ENCODE measurements around the gene SAMD4B. TPM values are rescaled to one million over a fixed set of nuclear protein-coding genes. Genes with fewer than 3 reads are reported as not detected.
A peak's percentile ranks its signal among the peaks of the same experiment; 100 is the strongest.

The SAMD4B gene
- total and polyA plus RNA-seq, 2 of the 8 experiments (the other 6 are each of a cell fraction or from before 2014, with no cell fraction given), result 137 to 158 TPM

DNA sequence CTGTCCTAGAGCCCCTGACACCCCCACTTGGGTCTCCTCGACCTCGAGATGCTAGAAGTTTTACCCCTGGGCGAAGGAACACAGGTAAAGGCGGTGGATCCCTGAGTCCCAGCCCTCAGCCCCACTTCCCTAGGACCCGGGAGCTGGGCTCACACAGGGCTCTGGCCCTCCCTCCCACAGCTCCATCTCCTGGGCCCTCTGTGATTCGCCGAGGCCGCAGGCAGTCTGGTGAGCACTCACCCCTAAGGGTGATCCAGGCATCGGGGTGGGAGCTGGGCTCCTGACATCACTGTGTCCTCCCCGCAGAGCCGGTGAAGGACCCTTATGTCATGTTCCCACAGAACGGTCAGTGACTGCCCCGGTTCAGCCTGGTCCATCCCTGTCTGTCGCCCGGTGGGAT is 78.5 kb downstream of the SAMD4B start:
- no peak overlapping the region for H3K18ac ChIP-seq (ENCODE audit: extremely low read depth, low read length)
- ChIA-PET CTCF (ENCODE audit: partially characterized antibody) (interaction anchor here (0.7 to 3.9 kb wide), 8 partner anchors 7 to 459 kb away, joined by 3 to 16 read pairs (median 4); partner anchors contain the start of gene RPS16), POLR2A (ENCODE audit: partially characterized antibody) (interaction anchor here (0.6 to 25.7 kb wide), 9 partner anchors 9 to 182 kb away, joined by 3 to 1154 read pairs (median 3); partner anchors contain the start of genes PLEKHG2, RPS16, SELENOV and SUPT5H)
- no peak overlapping the region for H2BK5ac ChIP-seq (ENCODE audit: low read depth, low read length)
- no peak overlapping the region for H2BK15ac ChIP-seq (ENCODE audit: low read length)
- 92% methylated on average over 11 of the region's 15 CpGs; no CpG with 5 or more reads in 1 of the 2 experiments for WGBS, 2 experiments (ENCODE audit: extremely low coverage in 1 of 2, insufficient coverage in 1 of 2, insufficient read length in 1 of 2, insufficient replicate concordance in 2 of 2, low coverage in 1 of 2, low lambda C conversion rate in 2 of 2, missing lambda C conversion rate in 1 of 2)
- H2BK12ac ChIP-seq (ENCODE audit: low read depth, low read length), result no peak overlapping the region
- no peak overlapping the region for H3K23ac ChIP-seq (ENCODE audit: insufficient read length)
- peak in 1 of 2 experiments; percentile 39; a peak in 1 of 3 replicates for TF ChIP-seq POLR2A (IDR thresholded peaks at IDR 0.05; ENCODE audit: control extremely low read depth in 1 of 2, low read depth in 2 of 2, low read length in 2 of 2)
- TF ChIP-seq YY1 (IDR thresholded peaks at IDR 0.05; ENCODE audit: low read depth, low read length), result no peak
- no peak for TF ChIP-seq CTBP2 (IDR thresholded peaks at IDR 0.05; ENCODE audit: borderline replicate concordance, insufficient read depth, insufficient read length, low read length)
- no peak for TF ChIP-seq NRF1 (IDR thresholded peaks at IDR 0.05; ENCODE audit: low read depth, low read length)
- no peak for TF ChIP-seq TAF1 (IDR thresholded peaks at IDR 0.05; ENCODE audit: low read depth, low read length)
- no peak for TF ChIP-seq BCL11A (IDR thresholded peaks at IDR 0.05; ENCODE audit: low read depth in 2 of 2, low read length in 2 of 2)
- no peak overlapping the region for H3K4me2 ChIP-seq (ENCODE audit: insufficient read depth in 1 of 2, low read depth in 2 of 2, low read length in 2 of 2)
- no peak overlapping the region for H3K4me3 ChIP-seq (ENCODE audit: extremely low read depth in 1 of 4, insufficient read depth in 2 of 4, low read depth in 3 of 4, low read length in 4 of 4)
- H3K27ac ChIP-seq (ENCODE audit: low read depth, low read length), result no peak overlapping the region
- H2AFZ ChIP-seq (ENCODE audit: low read length), result no peak overlapping the region
- H2AK5ac ChIP-seq (ENCODE audit: low read depth, low read length), result no peak overlapping the region
- H4K91ac ChIP-seq (replicated peaks; ENCODE audit: insufficient read length, low read length), result no peak overlapping the region
- no peak overlapping the region for H2BK20ac ChIP-seq (ENCODE audit: low read length)
- H4K8ac ChIP-seq (ENCODE audit: extremely low read depth, insufficient read depth, low read length), result no peak overlapping the region
- no peak overlapping the region for H3K4ac ChIP-seq (replicated peaks; ENCODE audit: insufficient read length, low read depth, low read length)
- no peaks in the 10 kb centered on the region for H3K9me3 ChIP-seq (ENCODE audit: insufficient read depth in 2 of 2, low read depth in 1 of 2, low read length in 1 of 2)
- H3K56ac ChIP-seq (replicated peaks; ENCODE audit: insufficient read length, low read depth, low read length), result no peak overlapping the region
- FAIRE-seq (no peak), DNase-seq (ENCODE audit: low read depth in 1 of 2, low spot score in 2 of 2) (no peak)
- no peaks in the 10 kb centered on the region for H3K27me3 ChIP-seq (replicated peaks in 1 of 4; ENCODE audit: control insufficient read depth in 3 of 4, extremely low read depth in 1 of 4, insufficient read depth in 3 of 4, low read length in 3 of 4)
- no peaks in the 10 kb centered on the region; the same call in 1 of the 2 replicates for H3K79me1 ChIP-seq (ENCODE audit: low read depth, low read length)
- no peaks in the 10 kb centered on the region; a peak in 1 of 7 replicates for H3K4me1 ChIP-seq (replicated peaks in 1 of 4; ENCODE audit: control insufficient read depth in 3 of 4, insufficient read depth in 4 of 4, low read length in 3 of 4)
- H3K79me2 ChIP-seq (ENCODE audit: control insufficient read depth in 1 of 2, insufficient read depth in 2 of 2, low read length in 2 of 2), result peaks cover 0 to 3% of the 10 kb centered on the region in 2 experiments; a peak in 1 of 4 replicates
- no peak overlapping the region for H3K14ac ChIP-seq (ENCODE audit: insufficient read length)
- H3K23me2 ChIP-seq (ENCODE audit: low read depth, low read length), result peaks cover 3% of the 10 kb centered on the region; the same call in 1 of the 2 replicates
- H4K20me1 ChIP-seq (replicated peaks in 1 of 2; ENCODE audit: control insufficient read depth in 1 of 2, insufficient read depth in 2 of 2, low read length in 2 of 2), result peaks cover 5 to 13% of the 10 kb centered on the region in 2 experiments
- H2BK120ac ChIP-seq (replicated peaks; ENCODE audit: low read depth, low read length), result no peak overlapping the region
- H4K5ac ChIP-seq (ENCODE audit: insufficient read length, low read depth, low read length), result no peak overlapping the region
- H3K9ac ChIP-seq (replicated peaks in 1 of 4; ENCODE audit: extremely low read depth in 1 of 4, low read depth in 3 of 4, low read length in 3 of 4), result no peak overlapping the region
- H3K36me3 ChIP-seq (ENCODE audit: control insufficient read depth in 2 of 4, insufficient read depth in 4 of 4, low read length in 3 of 4), result peaks cover 17 to 55% (median 40%) of the 10 kb centered on the region in 4 experiments

All from H1 (cell line).